GM12865 (cell line): ENCODE results near the gene FAM167B.
A peak's percentile ranks its signal among the peaks of the same experiment; 100 is the strongest.

Source experiments
- DNase-seq: peaks from one replicate; pipeline ENCODE4 v3.0.0; 2010; ENCODE audit warnings: low read depth
- H3K4me3 ChIP-seq: 2 replicates; pipeline ENCODE4 v1.5.1; 2011; ENCODE audit warnings: mild to moderate bottlenecking, low read depth, low read length, control low read depth
- CTCF ChIP-seq: IDR thresholded peaks from 2 replicates; pipeline ENCODE4 v1.5.1; 2011; ENCODE audit warnings: low read length, control low read depth, low read depth, inconsistent platforms; ENCODE audit not compliant: insufficient read depth; ENCODE audit errors: missing control alignments

Gene FAM167B

GRCh38 chr1:32216566-32216965 lies 30.5 kb upstream of the FAM167B start:
- H3K4me3 ChIP-seq, result no peak overlapping the region
- DNase-seq, result no peak
- TF ChIP-seq CTCF, result no peak

GRCh38 chr1:32219022-32219421 lies 28.0 kb upstream of the FAM167B start:
- no peak for TF ChIP-seq CTCF
- no peak overlapping the region for H3K4me3 ChIP-seq
- DNase-seq, result no peak

DNA sequence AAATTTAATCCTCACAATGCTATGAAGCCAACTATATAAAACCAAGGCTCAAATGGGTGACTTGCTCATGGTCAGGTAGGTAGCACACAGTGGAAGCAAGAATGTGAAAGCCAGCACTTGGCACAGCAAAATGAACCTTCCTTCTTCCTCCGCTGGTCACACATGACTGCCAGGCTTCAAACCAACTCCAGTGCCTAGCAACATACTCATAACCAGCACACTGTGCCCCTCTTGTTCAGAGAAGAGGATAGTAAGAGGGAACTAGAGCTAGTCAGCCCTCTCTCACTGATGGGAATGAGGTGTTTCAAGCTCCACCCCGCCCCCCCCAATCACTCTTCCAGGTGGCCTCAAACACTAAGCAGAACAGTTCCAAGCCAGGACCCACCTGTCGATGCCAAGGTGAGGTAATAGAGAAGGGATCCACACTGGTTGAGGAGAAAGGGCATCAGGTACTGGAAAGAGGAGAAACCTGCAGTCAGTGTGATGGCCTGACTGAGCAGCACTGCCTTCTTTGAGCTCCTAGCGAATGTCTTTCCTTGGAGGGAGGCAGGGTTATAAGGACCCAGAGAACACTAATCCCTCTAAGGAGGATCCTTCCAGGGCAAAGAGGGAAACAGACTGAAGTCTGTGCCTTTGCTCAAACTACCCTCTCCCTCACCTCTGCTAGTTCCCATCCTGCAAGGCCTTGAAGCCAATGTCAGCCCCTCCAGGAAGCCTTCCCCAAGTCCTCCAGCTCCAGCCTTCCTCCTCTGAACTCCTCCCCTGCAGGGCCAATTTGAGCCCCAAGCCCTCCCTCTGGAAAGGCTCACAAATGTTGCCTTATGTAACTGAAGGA lies 26.1 kb upstream of the FAM167B start:
- peak overlapping the region; percentile 89 for H3K4me3 ChIP-seq
- no peak for TF ChIP-seq CTCF
- DNase-seq, result peak; percentile 49

DNA sequence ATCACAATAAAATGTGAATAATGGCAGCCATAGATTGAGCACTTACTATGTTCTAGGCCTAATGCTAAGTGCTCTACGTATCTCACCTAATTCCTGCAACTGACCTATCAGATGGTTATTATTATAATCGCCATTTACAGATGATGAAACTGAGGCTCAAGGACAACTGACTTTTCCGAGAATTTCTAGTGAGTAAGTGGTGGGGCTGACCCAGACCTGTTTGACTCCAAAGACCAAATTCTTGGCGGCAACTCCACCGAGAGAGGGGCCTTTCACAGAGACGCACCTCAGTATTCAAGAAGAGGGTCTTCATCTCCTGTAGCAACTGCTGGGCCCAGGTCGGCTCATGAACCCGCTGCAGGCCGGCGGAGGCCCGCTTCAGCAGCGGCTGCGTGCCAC lies 25.4 kb upstream of the FAM167B start:
- no peak for TF ChIP-seq CTCF
- H3K4me3 ChIP-seq, result peak overlapping the region; percentile 89
- DNase-seq, result no peak

- H3K4me3 ChIP-seq, result peak within 1 kb of the TSS; percentile 89
- peak; percentile 91 for DNase-seq
- no peak for TF ChIP-seq CTCF
Measured at GRCh38 chr1:32221980-32222755, 24.9 kb upstream of the FAM167B start, which contains the start of the genes EIF3I and TMEM234. EIF3I (plus strand) TSS chr1:32222407; CDS start chr1:32222442, 35 bp downstream. TMEM234 (minus strand) TSS chr1:32222353; CDS start chr1:32222322, 31 bp downstream.

DNA sequence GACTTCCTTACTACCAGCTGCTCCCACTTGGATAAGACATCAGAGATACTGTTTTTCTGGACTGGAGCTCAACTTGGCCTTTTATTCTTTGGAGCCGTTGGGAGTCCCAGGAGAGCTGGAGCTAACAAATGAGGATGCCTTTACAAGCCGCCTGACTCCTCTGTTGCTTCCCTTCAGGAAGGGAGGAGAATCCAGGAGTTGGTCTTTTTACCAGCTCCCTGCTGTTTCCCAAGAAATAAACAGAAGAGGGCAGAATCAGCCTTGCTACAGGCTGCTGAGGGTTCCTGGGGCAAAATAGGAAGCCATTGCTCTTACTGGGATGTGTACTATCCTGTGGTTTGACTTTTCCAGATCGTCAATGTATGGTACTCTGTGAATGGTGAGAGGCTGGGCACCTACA lies 23.3 kb upstream of the FAM167B start:
- no peak for TF ChIP-seq CTCF
- peak overlapping the region; percentile 13; the same call in 1 of the 2 replicates for H3K4me3 ChIP-seq
- no peak for DNase-seq
